GM12865 (cell line): ENCODE results near the gene POU3F1.
"Not testable (repeated sequence)": the region's sequence is repeated elsewhere in the genome, so short reads cannot be mapped to it uniquely, and the experiment has no call there.

Experiments used
- DNase-seq: peaks from one replicate; pipeline ENCODE4 v3.0.0; 2010; ENCODE audit warnings: low read depth
- H3K4me3 ChIP-seq: 2 replicates; pipeline ENCODE4 v1.5.1; 2011; ENCODE audit warnings: mild to moderate bottlenecking, low read depth, low read length, control low read depth
- TF ChIP-seq, protein P1 (sequence below): IDR thresholded peaks from 2 replicates; pipeline ENCODE4 v1.5.1; 2011; ENCODE audit warnings: low read length, control low read depth, low read depth, inconsistent platforms; ENCODE audit not compliant: insufficient read depth; ENCODE audit errors: missing control alignments

The POU3F1 gene

DNA sequence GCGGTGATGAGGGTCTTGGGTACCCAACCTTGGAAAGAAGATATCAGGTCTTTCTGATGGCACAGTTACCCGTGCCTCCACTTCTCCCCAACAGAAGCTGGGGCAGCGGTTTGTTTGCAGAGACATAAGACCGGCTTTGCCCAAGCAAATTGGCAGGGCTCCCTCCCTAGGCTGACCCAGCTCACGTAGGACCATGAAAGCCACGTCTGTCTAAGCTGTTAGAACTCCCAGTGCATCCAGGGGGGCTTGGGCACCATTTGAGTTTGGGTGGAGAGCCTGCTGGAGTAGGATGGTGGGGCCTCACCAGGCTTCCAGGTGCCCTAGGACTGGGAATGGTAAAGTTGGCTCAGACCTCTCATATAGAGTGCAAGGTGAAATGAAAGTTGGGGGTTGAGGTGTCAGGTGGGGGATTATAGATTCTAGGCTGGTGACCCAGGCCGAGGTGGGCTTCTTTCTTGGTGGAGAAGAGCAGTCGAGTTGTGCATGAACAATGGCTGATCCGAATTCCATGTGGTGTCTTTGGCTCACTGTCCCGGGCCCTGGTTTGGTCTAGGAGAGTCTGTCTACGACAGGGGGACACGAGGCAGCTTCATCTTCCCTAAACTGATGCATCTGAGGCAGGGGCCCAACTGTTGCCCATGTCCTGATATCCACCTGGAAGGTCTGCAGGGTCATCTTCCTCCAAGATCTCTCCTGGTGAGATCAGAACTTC is 3.4 kb downstream of the POU3F1 start:
- no peak for DNase-seq
- TF ChIP-seq, protein P1, sequence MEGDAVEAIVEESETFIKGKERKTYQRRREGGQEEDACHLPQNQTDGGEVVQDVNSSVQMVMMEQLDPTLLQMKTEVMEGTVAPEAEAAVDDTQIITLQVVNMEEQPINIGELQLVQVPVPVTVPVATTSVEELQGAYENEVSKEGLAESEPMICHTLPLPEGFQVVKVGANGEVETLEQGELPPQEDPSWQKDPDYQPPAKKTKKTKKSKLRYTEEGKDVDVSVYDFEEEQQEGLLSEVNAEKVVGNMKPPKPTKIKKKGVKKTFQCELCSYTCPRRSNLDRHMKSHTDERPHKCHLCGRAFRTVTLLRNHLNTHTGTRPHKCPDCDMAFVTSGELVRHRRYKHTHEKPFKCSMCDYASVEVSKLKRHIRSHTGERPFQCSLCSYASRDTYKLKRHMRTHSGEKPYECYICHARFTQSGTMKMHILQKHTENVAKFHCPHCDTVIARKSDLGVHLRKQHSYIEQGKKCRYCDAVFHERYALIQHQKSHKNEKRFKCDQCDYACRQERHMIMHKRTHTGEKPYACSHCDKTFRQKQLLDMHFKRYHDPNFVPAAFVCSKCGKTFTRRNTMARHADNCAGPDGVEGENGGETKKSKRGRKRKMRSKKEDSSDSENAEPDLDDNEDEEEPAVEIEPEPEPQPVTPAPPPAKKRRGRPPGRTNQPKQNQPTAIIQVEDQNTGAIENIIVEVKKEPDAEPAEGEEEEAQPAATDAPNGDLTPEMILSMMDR = no peak
- no peak overlapping the region for H3K4me3 ChIP-seq

DNA sequence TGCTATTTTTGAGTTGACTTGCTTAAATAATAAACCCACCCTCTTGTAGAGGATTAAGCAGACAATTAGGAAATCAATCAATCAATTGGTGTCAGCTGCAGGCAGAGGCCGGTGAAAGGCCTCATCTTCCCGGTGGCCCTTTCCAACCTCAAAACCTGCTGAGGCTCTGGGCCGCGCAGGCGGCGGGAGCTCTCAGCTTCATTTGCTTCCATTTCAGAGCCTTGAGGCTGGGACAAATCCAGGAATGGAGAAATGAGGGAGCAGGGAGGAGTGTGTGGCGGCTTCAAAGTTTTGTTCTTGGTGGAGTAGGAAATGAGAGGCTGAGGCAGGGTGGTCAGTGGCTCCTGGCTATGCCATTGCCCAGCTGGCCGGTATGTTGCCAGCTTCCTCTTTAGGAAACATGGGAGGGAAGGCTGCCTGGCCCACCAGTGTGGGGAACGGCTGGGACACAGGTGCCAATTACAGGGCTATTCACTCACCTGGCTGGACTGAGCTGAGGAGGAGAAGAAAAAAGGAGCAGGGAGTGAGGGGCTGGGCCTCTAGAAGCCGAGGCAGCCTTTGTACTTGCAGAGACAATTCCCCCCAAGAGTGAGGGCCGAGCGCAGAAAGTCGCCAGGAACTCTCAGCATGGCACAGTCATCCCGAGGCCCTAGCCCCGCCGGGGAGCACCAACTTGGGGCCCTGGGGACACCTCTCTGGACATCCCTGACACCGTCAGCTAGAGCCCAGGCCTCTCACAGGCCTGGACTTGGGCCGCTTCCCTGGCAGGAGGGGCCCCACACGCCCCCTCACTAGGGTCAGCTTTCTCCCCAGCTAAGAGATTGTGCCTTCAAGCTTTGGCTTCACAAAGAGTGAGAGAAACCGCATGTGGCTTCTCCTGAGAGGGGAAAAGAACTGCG is 4.4 kb downstream of the POU3F1 start:
- H3K4me3 ChIP-seq = no peak overlapping the region
- TF ChIP-seq, protein P1 = no peak
- DNase-seq = no peak

DNA sequence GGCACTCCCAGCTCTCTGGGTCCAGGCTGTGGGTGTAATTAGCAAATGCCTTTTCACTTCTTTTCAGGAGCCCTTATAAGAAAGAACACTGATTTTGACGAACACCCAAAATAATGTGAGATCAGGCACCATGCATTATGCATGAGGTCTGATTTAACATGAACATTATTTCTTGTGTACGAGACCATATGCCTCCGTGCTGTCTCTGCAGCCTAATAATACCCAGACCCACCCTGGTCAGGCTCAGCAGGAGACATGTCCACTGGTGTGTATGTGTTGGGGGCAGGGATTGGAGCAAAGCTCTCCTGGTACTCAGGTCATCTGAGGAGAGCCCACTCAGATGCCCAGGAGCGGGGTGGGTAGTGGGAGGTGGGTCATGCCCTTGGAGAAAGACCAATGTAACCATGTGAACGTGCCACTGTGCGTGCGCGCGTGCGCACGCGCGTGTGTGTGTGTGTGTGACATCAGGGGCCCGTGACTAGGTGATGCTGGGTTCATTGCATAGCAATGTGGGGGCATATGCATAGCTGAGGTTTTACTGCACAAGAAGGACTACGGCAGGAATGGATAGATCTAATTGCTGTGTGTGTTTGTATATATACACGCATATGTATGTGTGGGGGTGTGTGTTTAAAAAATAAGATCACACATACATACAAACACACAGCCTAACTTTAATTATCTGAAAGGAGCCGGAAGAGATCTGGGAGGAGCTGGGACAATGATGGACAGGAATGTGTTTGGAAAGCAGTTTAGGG is 7.1 kb downstream of the POU3F1 start:
- TF ChIP-seq, protein P1 = no peak
- no peak overlapping the region for H3K4me3 ChIP-seq
- DNase-seq = no peak

DNA sequence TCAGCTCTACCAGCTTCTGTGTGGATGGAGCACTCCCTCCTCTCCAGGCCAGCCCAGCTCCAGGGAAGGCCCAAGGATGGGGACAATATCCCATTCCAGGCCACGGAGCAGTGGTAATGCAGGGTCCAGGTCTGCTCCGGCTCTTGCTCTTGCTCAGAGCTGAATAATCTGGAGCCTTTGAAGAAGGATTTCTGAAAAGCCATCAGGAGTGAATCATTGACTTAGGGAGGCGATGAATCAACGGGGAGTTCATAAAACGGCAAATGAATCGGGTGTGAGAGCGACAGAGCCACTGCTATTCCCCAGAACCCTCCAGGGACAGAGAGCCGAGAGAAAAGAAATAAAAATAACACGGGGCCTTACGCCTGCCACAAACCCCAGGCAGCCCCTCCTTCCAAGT is 7.7 kb downstream of the POU3F1 start:
- no peak for DNase-seq
- TF ChIP-seq, protein P1 = no peak

DNA sequence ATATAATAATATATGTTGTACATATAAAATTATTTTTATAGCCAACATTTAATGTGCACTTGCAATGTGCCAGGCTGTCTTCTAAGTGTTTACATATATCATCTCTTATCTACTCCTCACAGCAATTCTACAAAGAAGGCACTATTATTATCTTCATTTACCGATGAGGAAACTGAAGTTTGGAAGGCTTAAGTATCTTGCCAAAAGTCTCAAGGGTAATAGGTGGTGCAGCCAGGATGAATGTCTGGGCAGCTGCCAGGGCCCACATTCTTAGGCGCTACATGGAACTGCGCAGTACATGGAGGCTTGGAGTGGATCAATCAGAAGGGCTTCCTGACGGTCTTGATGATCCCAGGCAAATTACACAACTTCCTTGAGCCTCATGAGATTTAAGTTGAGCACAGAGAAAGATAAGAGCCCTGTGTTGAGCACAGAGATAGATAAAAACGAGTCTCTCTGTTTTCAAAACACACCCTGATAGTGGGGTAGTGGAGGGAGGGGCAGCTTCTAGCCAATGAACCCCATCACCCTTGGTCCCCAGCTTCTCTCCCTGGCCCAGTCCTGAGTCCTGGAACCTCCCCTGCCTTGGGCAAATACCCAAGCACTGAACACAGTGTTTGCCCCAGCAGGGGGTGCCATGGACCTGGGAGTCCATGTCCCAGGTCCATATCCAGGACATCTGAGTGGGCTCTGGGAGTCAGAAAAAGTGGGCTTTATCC is 9.2 kb downstream of the POU3F1 start:
- DNase-seq = no peak
- TF ChIP-seq, protein P1 = peak; percentile 15
- no peak overlapping the region for H3K4me3 ChIP-seq

More for the DNA sequence above, 7.7 kb downstream of the POU3F1 start:
- H3K4me3 ChIP-seq = no peak overlapping the region

DNA sequence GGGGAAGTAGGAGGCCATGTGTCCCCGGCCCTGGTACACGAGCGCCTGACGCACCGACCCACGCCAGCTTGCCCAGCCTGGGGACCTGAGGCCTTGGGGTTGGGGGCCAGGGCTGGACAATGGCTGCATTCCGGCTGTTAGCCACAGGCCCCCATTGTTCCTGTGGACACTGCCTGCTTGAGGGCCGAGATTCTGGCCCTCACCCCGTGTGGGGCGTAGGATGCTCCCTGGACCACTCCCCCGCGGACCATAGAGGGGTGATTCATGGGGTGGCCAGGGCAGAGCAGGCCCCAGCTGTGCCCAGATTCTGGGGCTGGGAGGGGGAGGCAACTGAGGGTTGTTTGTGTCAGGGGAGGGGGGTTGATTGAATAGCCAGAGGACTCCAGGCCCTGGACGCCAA is 11.7 kb downstream of the POU3F1 start:
- TF ChIP-seq, protein P1 = no peak
- no peak overlapping the region for H3K4me3 ChIP-seq
- no peak for DNase-seq

DNA sequence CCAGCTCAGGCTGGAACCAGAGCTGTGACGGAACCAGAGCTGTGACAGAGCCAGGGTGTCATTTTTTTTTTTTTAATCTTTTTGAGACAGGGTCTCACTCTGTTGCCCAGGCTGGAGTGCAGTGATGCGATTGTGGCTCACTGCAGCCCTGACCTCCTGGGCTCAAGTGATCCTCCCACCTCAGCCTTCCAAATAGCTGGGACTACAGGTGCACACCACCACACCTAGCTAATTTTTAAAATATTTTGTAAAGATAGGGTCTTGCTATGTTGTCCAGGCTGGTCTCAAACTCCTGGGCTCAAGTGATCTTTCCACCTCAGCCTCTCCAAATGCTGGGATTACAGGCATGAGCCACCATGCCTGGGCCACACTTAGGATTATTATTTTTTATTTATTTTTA is 13.6 kb downstream of the POU3F1 start:
- DNase-seq, H3K4me3 ChIP-seq: not testable (repeated sequence)
